Islet of Langerhans (tissue), 1 donor: ENCODE results near the gene RPP30.
"Not testable (repeated sequence)": the region's sequence is repeated elsewhere in the genome, so short reads cannot be mapped to it uniquely, and the experiment has no call there.

Experiments used
- FAIRE-seq: peaks from one replicate; lab custom pipeline; 2011; peaks lifted over from hg19 to GRCh38; lab: Jason Lieb, UNC

Gene RPP30

DNA sequence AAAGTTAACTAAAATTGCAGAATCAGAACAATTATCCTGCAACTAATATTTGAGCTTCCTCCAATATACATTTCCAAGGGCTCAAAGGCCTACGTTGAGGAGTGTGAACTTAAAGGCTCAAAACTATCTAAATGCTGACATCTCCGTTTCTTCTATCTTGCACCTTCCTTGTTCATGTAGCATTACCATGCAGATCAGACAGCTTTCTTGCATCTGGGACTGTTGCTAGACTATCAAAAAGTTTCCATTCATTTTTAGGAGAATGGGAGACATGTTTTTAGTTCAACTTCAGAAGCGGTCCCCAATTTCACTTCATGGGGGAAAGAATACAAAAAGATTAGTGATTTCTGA, 46.2 kb downstream of the RPP30 start:
- FAIRE-seq = no peak

DNA sequence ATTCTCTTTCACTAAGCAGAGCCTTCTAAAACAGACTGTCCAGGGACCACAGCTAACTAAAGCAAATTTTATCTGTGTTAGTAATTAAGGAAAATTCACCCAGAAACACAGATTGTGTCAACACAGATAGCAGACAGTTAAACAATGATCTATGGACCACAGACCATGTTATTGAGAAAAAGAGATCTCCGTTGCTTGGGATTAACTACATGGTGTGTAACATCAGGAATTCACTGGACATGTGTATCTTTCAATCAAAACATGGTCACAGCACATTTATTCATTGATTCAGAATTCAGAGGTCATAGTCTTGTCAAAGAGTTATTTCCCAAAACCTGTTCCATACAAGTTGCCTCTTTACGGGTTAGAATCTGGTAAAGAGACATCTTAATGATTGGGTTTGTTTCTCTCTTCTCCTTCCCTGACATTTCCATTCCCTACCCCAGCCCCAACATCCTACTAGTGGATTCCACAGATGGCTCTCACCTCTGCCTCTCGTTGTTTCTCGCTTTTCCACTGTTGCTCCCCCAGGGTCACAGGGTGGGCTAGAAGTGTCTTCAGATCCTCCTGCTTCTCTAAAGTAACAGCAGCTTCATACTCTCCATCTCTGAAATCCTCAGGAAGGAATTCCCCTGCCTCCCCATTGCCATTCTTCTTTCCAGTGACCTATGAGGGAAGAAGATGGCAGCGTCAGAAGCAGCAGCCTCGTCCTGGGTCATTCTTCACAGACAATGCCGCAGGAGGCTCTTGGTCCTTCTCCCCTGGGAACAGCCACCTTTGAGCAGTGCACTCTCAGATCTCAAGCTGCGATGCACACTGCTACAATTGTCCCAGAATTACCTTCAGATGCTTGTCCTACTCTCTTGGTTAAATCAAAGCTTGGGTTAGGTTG, 48.2 kb downstream of the RPP30 start:
- no peak for FAIRE-seq

DNA sequence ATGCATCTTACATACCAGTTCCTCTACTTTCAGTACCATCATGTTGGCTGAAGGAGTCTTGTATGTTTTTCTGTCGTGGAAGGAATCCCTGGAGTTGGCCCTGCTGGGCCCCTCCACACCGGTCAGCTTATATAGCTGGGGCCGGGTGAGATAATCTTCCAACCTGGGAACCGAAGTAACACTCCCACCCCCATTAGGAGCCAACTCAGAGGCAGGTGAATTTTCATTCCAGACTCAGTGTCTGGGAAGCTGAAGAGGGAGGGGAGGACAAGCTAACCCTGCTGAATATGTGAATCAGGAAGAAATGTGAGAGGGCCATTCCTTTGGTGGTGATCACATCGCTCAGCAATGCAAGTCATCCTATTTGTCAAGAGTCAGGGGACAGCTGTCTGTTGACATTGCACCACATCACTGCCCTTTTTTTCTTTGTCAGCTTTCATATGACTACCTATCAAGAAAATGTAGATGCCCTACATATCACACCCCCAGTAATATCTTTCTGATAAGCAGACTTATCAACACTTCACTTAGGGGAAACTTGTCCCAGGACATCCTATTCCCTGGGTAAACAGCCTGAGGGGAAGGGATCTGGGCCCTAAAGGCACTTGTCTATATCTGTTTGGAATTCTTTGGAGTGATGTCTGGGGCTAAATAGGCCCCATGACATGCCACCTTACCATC, 49.4 kb downstream of the RPP30 start, which contains the start of gene ANKRD1:
TSS of gene ANKRD1 (minus strand) at position 102 of the 681 bp plus-strand sequence. CDS start at position 42, 60 bp downstream.
- no peak for FAIRE-seq

DNA sequence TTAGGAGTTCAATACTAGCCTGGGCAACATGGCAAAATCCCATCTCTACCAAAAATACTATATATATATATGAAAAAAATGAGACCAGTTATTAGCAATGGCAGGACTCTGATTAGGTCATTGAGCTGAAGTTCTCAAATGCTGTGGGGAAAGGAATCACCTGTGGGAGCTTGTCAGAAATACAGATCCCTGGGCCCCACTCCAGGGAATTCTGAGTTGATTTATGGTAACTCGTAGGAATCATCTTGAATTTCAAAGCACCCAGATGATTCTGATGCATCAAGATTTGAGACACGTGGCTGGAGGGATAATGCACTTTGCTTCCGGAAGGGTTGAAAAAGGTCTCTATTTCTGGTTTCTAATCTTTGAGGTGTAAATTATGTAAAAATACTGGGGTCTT, 50.1 kb downstream of the RPP30 start:
- FAIRE-seq = no peak

DNA sequence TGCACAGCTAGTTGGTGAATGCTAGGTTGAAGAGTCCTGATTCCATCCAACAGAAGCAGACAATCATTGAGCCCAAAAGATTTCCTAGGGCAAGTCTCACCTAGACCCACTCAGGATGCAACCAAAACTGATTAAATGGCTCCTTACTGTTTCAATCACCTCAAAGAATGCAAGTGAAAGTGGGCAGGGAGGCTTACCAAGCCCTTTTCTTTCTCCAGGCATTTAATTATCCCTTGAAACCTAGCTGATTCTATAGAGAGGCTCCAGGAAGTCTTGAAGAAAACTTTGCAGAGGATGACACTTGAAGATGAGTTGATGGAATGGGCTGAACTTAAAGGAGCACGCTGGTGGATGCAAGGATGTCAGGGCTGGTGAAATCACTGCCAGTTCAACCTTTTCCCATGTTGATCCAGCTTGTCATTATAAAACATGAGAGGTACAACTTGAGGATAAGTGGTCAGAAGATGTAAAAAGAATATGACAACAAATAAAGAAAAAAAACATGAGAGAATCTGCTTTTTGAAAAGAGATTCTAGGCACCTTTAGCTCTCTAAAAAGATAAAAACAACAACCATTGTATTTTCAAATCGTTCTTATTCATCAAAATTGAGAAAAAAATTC, 51.4 kb downstream of the RPP30 start:
- no peak for FAIRE-seq

DNA sequence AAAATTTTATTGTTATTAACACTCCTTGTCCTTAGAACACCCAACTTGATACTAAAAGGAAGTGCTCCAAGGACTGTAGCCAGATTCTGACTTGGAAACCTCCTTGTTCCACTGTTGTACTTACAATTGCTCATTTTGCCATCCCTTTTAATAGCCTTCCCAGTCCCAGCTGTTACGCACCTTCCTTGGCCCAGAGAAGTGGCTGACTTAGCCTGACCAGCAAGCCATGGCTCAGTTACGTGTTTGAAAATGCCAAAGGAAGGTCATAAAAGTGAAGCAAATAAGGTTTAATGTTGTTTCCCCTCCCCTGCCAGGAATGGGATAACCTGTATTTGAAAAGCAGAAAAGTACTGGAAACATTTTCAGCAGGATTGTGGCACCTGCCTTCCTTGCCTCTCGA, 52.8 kb downstream of the RPP30 start:
- no peak for FAIRE-seq

DNA sequence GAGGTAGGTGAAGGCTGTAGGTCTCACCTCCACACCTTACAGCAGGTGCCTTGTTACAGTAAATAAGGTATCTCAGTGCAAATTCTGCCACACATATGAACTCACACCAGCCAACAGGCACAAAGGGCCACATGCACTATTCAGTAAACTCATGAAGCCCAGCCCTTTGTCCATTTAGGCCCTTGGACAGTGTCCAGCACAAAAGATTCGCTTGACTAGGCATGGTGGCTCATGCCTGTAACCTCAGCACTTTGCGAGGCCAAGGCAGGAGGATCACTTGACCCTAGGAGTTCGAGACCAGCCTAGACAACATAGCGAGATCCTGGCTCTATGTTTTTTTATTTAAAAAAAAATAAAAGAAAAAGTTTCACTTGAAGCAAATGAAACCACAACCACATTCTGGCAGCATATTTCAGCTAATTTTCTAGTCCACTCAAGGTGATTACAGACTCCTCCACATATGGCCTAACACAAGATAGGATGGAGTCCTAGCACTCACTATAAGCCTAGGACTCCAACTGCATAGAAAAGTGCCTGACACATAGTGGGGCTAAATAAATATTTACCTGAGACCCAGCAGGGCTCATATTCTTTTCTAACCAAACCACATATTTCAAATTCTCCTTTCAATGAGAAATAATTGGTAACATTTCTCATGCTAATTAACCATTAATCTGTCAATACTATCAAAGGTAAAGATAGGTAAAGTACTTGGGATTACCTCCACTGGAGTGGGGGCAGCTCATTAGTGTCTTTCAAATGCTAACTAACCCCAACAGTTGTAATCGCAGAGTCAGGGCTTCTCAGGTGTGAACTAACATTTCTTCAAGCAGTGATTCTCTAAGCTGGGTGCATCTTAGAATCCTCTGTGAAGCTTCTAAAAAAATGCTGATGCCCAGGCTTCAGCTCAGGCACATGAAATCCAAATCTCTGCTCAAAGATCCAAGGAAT, 53.6 kb downstream of the RPP30 start:
- FAIRE-seq = no peak

DNA sequence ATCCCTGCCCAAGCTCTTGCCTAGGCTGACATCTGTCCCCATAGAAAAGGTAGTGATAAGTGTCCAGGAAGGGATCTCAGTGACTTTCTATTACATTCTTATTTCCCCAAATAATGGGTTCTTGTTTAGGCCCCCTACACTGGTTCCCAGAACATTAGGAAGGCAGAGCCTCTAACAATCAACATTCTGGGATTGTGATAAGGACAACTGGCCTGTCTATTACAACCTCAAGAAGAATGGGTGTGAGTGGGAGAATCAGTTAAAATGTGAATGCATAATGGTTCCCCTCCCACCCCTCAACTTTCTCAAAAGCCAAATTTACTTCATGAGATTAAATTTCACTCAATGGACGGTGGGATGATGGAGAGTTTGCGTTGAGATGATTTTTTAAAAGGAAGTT, 55.5 kb downstream of the RPP30 start:
- FAIRE-seq = no peak

DNA sequence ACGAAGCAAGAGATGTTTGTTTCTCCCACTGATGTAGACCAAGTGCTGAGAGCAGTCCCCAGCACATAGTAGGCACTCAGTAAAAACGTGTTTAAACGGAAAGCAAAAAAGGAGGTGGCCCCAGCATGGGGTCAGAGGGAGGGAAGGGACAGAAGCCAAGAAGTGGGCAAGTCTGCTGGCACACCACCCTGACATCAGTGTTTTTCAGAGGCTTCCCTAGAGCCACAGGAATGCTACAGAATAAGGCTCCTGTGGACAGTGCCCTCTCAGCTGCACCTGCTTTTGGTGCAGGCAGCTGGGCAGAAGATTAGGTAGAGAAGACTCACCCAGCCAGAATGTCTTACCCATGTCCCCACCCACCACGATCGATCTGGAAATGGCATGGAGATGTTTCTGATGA, 57.4 kb downstream of the RPP30 start:
- FAIRE-seq = no peak

DNA sequence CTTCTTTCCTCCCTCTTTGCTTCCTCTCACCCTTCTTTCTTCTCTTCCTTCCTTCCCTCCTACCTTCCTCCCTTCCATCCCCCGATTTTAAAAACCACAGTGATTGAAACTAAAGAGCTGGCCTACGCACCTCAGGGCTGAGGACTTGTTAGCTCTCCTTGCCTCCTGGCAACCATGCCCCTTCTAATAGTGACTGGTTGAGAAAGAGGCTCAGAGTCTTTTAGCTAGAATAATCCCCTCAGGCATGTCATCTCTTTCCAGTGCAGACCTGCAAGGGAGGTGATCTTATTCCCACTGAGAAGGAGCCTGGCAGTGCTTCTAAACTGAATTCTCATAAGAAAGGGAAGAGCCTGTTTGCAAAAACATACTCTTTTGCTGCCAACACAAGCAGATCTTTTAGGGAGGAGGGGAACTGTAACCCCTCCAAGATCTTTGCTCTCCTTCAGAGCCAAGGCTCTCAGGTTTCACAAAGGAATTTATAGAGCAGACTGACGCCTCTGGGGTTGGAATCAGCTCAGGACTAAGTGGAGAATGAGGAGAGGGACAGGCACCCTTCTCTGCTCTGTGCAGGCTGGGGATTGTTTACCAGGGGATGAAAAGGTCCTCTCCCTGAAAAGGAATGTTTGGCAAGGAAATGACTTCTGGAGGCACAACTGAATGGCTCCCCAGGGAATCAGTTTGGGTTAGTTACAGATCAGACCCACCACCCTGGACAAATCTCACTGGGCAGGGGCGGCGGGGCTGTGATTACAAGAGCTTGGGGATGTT, 58.5 kb downstream of the RPP30 start:
- FAIRE-seq = no peak

DNA sequence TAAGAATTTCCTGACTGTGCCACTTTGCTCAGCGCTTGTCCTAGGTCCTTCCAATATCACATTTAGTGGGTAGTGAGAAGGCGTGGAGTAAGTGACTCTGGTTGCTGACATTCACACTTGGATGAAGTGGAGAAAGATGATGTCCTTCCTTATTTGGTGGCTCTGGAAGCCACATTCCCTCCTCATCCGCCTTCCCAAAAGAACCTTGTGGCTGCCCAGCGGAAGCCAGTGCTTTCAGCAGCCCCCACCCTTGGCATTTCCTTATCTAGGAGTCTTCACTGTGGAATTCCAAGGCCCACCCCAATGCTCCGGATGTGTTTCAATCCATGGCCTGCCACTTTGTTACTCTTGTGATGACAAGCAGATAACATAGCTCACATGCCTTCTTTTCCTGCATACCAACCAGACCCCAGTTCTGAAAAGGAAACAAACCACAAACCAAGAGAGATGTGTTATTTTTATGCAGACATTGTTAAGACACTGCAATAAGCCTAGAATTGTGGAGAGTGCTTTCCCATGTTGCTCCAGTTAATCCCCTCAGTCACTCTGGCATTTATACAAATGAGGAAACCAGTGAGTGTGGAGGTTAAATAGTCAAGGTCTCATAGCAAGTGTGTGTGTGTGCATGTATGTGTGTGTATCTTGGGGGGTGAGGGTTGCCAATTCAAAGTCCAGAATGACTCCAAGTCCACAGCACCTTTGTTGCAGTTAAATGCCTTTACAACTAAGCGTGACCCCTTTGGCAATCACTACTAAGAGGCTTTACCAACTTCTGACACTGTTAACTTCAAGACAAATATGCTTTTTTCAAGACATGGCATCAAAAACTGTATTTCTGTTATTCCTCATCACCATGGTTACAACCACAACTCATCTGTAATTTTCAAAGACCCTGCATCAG, 59.4 kb downstream of the RPP30 start:
- FAIRE-seq = no peak

DNA sequence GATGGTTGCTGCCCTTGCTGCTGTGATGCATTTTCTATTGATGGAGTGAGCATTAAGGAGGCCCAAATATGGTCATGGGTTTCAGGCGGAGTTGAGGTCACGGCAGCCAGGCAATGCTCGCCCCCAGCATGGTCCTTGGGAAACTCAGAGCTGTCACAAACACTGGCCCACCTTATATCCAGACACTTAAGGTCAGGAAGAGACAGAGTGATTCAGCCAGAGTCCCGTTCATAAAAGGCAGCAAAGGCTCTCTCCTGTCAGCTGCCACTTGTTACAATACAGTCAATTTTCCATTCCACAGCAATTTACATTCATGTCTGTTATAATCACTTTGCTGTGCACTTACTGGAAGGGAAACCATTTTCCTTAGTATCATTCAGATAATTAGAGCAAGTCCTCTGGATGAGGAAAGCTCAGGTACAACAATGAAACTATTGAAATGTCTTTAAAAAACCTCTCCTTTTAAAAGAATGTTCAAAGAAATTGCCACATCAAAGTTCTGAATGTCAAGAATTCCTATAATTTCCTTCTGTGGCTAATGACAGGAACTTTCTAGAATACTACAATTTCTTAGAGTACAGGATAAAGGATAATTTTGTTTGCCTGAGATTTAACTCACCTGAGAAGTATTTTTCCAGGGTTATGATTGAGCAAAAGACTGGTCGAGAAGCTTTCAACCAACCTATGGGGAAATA, 64.0 kb downstream of the RPP30 start:
- no peak for FAIRE-seq

DNA sequence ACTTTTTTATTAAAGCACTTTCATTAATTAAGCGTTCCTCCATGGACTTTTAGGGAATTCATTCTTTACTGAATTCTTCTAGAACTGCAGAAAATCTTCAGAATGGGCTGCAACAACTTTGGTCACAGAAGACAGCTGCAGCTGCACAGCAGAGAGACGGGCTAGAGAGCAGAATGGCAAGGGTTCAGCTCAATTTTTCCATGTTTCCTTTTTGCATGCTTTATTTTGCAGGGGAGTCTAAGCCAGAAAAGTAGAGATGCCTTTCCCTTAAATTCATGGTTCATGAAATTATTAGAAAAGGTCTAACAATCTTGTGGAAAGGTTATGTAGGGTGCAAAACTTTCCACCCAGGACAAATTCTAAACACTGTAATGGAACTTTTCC, 64.5 kb downstream of the RPP30 start:
- no peak for FAIRE-seq

DNA sequence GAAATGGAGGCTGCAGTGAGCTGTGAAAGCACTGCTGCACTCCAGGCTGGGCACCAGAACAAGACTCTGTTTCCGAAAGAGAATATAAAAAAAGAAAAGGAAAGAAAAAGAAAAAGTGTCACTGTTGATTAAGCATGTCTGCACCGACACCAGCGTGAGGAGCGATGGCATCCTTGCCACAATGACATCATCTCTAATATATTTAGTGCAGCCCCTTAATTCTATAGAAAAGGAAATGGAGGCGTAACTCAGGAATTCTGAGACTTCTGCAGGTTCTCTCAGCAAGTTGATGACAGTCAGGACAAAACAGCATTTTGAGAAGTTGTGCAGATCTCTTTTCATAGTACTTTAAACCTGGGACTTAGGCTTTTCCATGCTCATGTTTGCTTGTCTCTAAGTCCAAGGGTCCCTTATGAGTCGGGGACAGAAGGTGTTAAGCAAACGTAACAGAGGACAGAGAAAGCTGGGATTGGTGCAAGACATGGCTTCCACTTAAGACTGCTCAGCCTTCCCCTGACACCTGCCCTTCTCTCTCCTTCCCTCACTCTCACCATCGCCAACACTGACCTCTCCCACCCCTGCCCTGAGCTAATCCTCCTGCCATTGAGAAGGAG, 66.0 kb downstream of the RPP30 start:
- FAIRE-seq = no peak

DNA sequence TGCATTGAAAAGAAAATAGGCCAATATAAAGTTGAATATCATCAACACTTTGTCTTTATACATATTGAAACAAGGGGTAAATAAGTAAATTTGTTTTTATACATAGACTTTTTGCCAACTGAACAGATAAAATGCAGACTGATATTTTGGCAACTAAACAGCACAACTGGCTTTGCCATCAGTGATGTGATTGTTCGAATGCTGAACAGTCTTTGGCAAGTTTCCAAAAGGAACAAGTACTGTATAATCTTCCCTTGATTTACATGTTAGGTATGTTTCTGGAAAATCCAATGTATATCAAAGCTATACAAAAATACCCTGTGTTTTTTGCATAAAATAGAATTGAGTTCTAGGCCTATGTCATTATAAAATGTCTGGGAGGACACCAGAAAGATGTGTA, 67.3 kb downstream of the RPP30 start:
- no peak for FAIRE-seq

DNA sequence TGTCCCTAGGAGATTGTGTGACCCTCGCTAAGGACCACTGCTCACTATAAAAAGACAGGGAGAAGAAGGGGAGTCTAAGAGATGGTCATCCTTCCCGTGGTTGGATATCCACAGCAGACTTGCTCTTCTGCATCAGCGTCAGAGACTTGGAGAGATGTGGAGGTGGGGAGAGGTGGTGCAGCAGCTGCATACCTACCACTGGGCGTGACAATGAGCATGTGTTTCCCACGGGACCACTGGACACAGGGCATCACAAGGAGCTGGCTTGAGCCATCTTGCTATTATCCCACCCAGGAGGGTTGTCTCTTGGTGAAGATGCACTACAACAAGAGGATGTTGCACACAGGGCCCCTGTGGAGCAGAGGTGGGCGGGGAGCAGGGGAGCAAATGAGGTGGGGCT, 67.9 kb downstream of the RPP30 start:
- FAIRE-seq = no peak

DNA sequence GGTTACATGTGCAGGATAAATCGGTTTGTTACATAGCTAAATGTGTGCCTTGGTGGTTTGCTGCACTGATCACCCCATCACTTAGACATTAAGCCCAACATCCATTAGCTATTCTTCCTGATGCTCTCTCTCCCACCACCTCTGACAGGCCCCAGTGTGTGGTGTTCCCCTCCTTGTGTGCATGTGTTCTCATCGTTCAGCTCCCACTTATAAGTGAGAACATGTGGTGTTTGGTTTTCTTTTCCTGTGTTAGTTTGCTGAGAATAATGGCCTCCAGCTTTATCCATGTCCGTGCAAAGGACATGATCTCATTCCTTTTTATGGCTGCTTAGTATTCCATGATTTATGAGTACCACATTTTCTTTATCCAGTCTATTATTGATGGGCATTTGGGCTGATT, 71.2 kb downstream of the RPP30 start:
- FAIRE-seq = not testable (repeated sequence)

DNA sequence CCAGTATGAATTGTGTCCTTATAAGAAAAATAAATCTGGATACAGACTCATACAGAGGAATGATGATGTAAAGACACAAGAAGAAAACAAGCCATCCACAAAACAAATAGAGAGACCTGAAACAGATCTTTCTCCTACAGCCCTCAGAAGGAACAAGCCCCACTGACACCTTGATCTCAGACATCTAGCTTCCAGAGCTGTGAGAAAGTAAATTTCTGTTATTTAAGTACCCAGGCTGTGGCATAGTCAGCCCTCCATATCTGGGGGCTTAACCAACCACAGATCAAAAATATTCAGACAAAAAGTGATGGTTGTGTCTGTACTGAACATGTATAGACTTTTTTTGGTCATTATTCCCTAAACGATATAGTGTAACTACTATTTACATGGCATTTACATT, 73.0 kb downstream of the RPP30 start:
- FAIRE-seq = no peak

DNA sequence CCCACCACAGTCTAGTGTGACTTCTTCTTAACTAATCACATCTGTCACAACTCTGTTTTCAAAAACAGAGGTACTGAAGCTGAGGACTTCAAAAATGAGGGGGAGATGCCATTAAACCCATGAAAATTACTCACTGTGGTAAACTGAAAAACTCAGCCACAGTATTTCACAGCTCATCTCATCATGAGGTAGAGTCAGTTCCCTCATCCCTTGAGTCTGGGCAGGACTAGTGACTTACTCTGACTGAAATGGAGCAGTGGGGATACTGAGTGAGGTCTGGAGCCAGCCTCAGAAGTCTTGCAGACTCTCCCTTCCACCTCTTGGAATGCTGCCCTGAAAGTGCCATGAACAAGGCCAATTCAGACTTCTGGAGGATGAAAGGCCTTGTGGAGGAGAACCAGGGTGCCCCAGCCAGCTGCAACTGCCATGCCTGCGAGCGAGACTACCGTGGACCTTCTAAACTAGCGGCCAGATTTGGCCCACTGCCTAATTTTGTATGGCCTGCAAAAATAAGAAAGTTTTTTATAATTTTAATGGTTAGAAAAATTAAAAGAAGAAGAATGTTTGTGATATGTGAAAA, 73.8 kb downstream of the RPP30 start:
- no peak for FAIRE-seq
